B cell (primary cell): ENCODE results near the gene FCRL6. TPM values are rescaled to one million over a fixed set of nuclear protein-coding genes. Genes with fewer than 3 reads are reported as not detected.
A peak's percentile ranks its signal among the peaks of the same experiment; 100 is the strongest.

Source experiments
- ATAC-seq: fragments of 200-7000 bp; cut with Tn5 transposase; one replicate; pipeline ENCODE4 v1.10.0; 2021; ENCODE audit warnings: low read depth, mild to moderate bottlenecking, moderate number of reproducible peaks, moderate library complexity
- CTCF ChIA-PET: fragments of 350-600 bp; sonication (Branson Sonifier 250); formaldehyde crosslinking; loops from one replicate; lab custom pipeline; 2021; ENCODE audit warnings: antibody characterized with exemption, inconsistent platforms; lab: Charles Lee
- POLR2A ChIA-PET: fragments of 350-600 bp; sonication (Branson Sonifier 250); formaldehyde crosslinking; loops from one replicate; lab custom pipeline; 2021; ENCODE audit warnings: antibody characterized with exemption; lab: Charles Lee
- DNase-seq: peaks from one replicate; pipeline ENCODE4 v3.0.0; 2013
- H2AFZ ChIP-seq: 2 replicates; pipeline ENCODE4 v1.6.1; 2012; ENCODE audit warnings: mild to moderate bottlenecking, low read depth, low read length; ENCODE audit not compliant: insufficient read depth, poor library complexity, severe bottlenecking
- H3K27ac ChIP-seq, 2 donors: 1 replicate in 1 of 2; 2 replicates in 1 of 2; pipeline ENCODE4 v1.5.1; 2012 to 2013; ENCODE audit warnings: low read length in 2 of 2, mild to moderate bottlenecking in 2 of 2, moderate library complexity in 1 of 2
- H3K27me3 ChIP-seq, 4 experiments: fragments of 200-600 bp in 1 of 4; sonication (generic) in 1 of 4; replicated peaks in 1 of 4; 1 replicate in 2 of 4; 2 replicates in 2 of 4; pipeline versions ENCODE4 v1.6.1 to v1.7.0; 2013 to 2016; ENCODE audit warnings: low read length in 3 of 4, mild to moderate bottlenecking in 2 of 4, mixed read lengths in 1 of 4, moderate library complexity in 1 of 4; ENCODE audit not compliant: insufficient read depth in 4 of 4, control insufficient read depth in 3 of 4; ENCODE audit errors: control extremely low read depth in 1 of 4
- H3K36me3 ChIP-seq, 2 experiments: replicated peaks in 1 of 2; 1 replicate in 1 of 2; 2 replicates in 1 of 2; pipeline versions ENCODE4 v1.6.1 to v1.7.1; 2013; ENCODE audit warnings: low read length in 1 of 2; ENCODE audit not compliant: insufficient read depth in 2 of 2, control insufficient read depth in 1 of 2; ENCODE audit errors: control extremely low read depth in 1 of 2, extremely low read depth in 1 of 2
- H3K4me1 ChIP-seq, 2 donors: fragments of 200-600 bp in 1 of 2; sonication (generic) in 1 of 2; 1 replicate in 1 of 2; 2 replicates in 1 of 2; pipeline versions ENCODE4 v1.5.1 to v1.6.1; 2013 to 2017; ENCODE audit warnings: low read length in 2 of 2; ENCODE audit not compliant: control insufficient read depth in 2 of 2, insufficient read depth in 2 of 2
- H3K4me2 ChIP-seq: replicated peaks from 2 replicates; pipeline ENCODE3; 2012; ENCODE audit warnings: mild to moderate bottlenecking, low read depth, low read length; ENCODE audit not compliant: poor library complexity, severe bottlenecking
- H3K4me3 ChIP-seq, 5 experiments: fragments of 200-600 bp in 1 of 5; sonication (generic) in 1 of 5; 1 replicate in 3 of 5; 2 replicates in 2 of 5; pipeline versions ENCODE4 v1.5.1 to v1.7.0; 2011 to 2016; ENCODE audit warnings: low read length in 4 of 5, mild to moderate bottlenecking in 4 of 5, low read depth in 2 of 5, control low read depth in 1 of 5, moderate library complexity in 1 of 5; ENCODE audit not compliant: insufficient read depth in 1 of 5; ENCODE audit errors: control extremely low read depth in 1 of 5, extremely low read depth in 1 of 5
- H3K79me2 ChIP-seq: fragments of 200-600 bp; sonication (generic); one replicate; pipeline ENCODE4 v1.6.0; 2016; ENCODE audit warnings: low read length; ENCODE audit not compliant: control insufficient read depth, insufficient read depth
- H3K9ac ChIP-seq: fragments of 200-600 bp; sonication (generic); 2 replicates; pipeline ENCODE4 v1.6.1; 2017; ENCODE audit warnings: mild to moderate bottlenecking, low read length, moderate library complexity
- H3K9me3 ChIP-seq, 3 donors: one replicate each; pipeline versions ENCODE4 v1.6.1 to v1.7.1; 2013; ENCODE audit warnings: low read length in 2 of 3; ENCODE audit not compliant: control insufficient read depth in 2 of 3, insufficient read depth in 1 of 3; ENCODE audit errors: control extremely low read depth in 1 of 3
- H4K20me1 ChIP-seq: 2 replicates; pipeline ENCODE4 v1.6.0; 2012; ENCODE audit warnings: mild to moderate bottlenecking, low read length; ENCODE audit not compliant: insufficient read depth, control insufficient read depth, poor library complexity, severe bottlenecking
- H3K27ac Mint-ChIP-seq: one replicate; pipeline ENCODE4 v1.8.0; 2021; ENCODE audit warnings: mixed read lengths
- H3K27me3 Mint-ChIP-seq: one replicate; pipeline ENCODE4 v1.8.0; 2021; ENCODE audit warnings: mixed read lengths
- H3K4me1 Mint-ChIP-seq: one replicate; pipeline ENCODE4 v1.8.0; 2021; ENCODE audit warnings: mixed read lengths
- H3K4me3 Mint-ChIP-seq: one replicate; pipeline ENCODE4 v1.8.0; 2021; ENCODE audit warnings: mixed read lengths
- H3K9me3 Mint-ChIP-seq: one replicate; pipeline ENCODE4 v1.8.0; 2022; ENCODE audit warnings: mixed read lengths; ENCODE audit not compliant: insufficient read depth
- CTCF ChIP-seq: fragments of 200-600 bp; IDR thresholded peaks from one replicate; pipeline ENCODE4 v1.8.0; 2022; ENCODE audit warnings: antibody characterized with exemption, mild to moderate bottlenecking
- EZH2 ChIP-seq: IDR thresholded peaks from 2 replicates; pipeline ENCODE4 v1.6.1; 2012; ENCODE audit warnings: borderline replicate concordance, low read depth, mild to moderate bottlenecking, moderate library complexity, low read length; ENCODE audit not compliant: insufficient read depth, poor library complexity, severe bottlenecking
- WGBS: methylation state at CpG from one replicate; pipeline ENCODE4 v1.1.5; 2013; ENCODE audit warnings: missing lambda C conversion rate; ENCODE audit not compliant: insufficient coverage; 5-methylcytosine and 5-hydroxymethylcytosine counted together
- intact Hi-C: fragments of 100-400 bp; cut with micrococcal nuclease; formaldehyde crosslinking; loops from one replicate; pipeline ENCODE4 v1.10.0; 2022
- polyA plus RNA-seq: library from polyadenylated mRNA; depleted of rRNA; stranded (reverse); fragments of >200 nt; gene quantifications from 2 replicates; pipeline ENCODE4 v1.2.3, GENCODE V29; 2012
- total RNA-seq, 2 donors: library from RNA; stranded (reverse); fragments of 120-200 nt in 1 of 2; gene quantifications; 1 replicate in 1 of 2; 2 replicates in 1 of 2; pipeline versions ENCODE4 v1.2.3 to v1.2.4, GENCODE V29; 2013 to 2022

Gene FCRL6
- total and polyA plus RNA-seq, 2 donors (not counting 1 experiment from before 2014, with no cell fraction given), result 0.81 TPM; not detected in 1

- intact Hi-C loops, result no loop called here
- Histone ChIP-seq H3K4me2 (no peak overlapping the region), H3K9ac (no peak overlapping the region), H3K9me3 (peaks cover 0 to 6% (median 0%) of the 10 kb centered on the region in 3 donors), H3K27ac (no peak overlapping the region), H3K27me3 (peaks cover 0 to 8% (median 3%) of the 10 kb centered on the region in 4 experiments), H3K79me2 (no peaks in the 10 kb centered on the region), H3K4me1 (peaks cover 6 to 25% of the 10 kb centered on the region in 2 donors), H3K36me3 (no peaks in the 10 kb centered on the region), H2AFZ (no peak overlapping the region), H4K20me1 (no peaks in the 10 kb centered on the region), H3K4me3 (no peak overlapping the region)
- peak; percentile 76 for ATAC-seq
- peaks cover 18% of the 10 kb centered on the region for H3K4me1 Mint-ChIP-seq
- TF ChIP-seq EZH2 (no peak), CTCF (peak; percentile 34)
- no peak overlapping the region for H3K27ac Mint-ChIP-seq
- ChIA-PET POLR2A (no interaction called here), CTCF (interaction anchor here (1.4 to 1.7 kb wide), 3 partner anchors 22 to 177 kb away, joined by 3 to 5 read pairs (median 3); no protein-coding TSS in a partner anchor)
- peak; percentile 58 for DNase-seq
- peaks cover 12% of the 10 kb centered on the region for H3K27me3 Mint-ChIP-seq
- H3K4me3 Mint-ChIP-seq, result no peak overlapping the region
- WGBS, result 10% methylated on average over 3 of the region's 3 CpGs
- no peaks in the 10 kb centered on the region for H3K9me3 Mint-ChIP-seq
These were observed 27.1 kb downstream of the FCRL6 start for GRCh38 chr1:159829273-159829634.

GRCh38 chr1:159829822-159830465 lies 27.8 kb downstream of the FCRL6 start:
- no peak for DNase-seq
- Histone ChIP-seq H3K27me3 (peaks cover 0 to 8% (median 4%) of the 10 kb centered on the region in 4 experiments), H3K9ac (no peak overlapping the region), H4K20me1 (no peaks in the 10 kb centered on the region), H3K4me2 (no peak overlapping the region), H3K27ac (no peak overlapping the region), H2AFZ (no peak overlapping the region), H3K36me3 (no peaks in the 10 kb centered on the region), H3K79me2 (no peaks in the 10 kb centered on the region), H3K4me3 (no peak overlapping the region), H3K9me3 (peaks cover 0 to 6% (median 0%) of the 10 kb centered on the region in 3 donors), H3K4me1 (peaks cover 6 to 25% of the 10 kb centered on the region in 2 donors)
- ATAC-seq, result no peak
- H3K9me3 Mint-ChIP-seq, result no peaks in the 10 kb centered on the region
- H3K27ac Mint-ChIP-seq, result no peak overlapping the region
- POLR2A ChIA-PET, result no interaction called here
- H3K4me1 Mint-ChIP-seq, result peaks cover 18% of the 10 kb centered on the region
- H3K27me3 Mint-ChIP-seq, result peaks cover 6% of the 10 kb centered on the region
- intact Hi-C loops, result no loop called here
- WGBS, result 96% methylated on average over 18 of the region's 18 CpGs
- TF ChIP-seq EZH2, result no peak
- TF ChIP-seq CTCF, result no peak
- CTCF ChIA-PET, result interaction anchor here (0.7 to 1.7 kb wide), 5 partner anchors 11 to 176 kb away, joined by 3 to 5 read pairs (median 3); no protein-coding TSS in a partner anchor
- H3K4me3 Mint-ChIP-seq, result no peak overlapping the region
